HG02610 (cell line): ENCODE results near the gene MMP2.

Experiments
- ATAC-seq: cut with Tn5 transposase; IDR thresholded peaks from one replicate; pipeline ENCODE4 v1.9.1; 2021; ENCODE audit warnings: mild to moderate bottlenecking, moderate library complexity; ENCODE audit not compliant: unreplicated experiment

Gene MMP2

DNA sequence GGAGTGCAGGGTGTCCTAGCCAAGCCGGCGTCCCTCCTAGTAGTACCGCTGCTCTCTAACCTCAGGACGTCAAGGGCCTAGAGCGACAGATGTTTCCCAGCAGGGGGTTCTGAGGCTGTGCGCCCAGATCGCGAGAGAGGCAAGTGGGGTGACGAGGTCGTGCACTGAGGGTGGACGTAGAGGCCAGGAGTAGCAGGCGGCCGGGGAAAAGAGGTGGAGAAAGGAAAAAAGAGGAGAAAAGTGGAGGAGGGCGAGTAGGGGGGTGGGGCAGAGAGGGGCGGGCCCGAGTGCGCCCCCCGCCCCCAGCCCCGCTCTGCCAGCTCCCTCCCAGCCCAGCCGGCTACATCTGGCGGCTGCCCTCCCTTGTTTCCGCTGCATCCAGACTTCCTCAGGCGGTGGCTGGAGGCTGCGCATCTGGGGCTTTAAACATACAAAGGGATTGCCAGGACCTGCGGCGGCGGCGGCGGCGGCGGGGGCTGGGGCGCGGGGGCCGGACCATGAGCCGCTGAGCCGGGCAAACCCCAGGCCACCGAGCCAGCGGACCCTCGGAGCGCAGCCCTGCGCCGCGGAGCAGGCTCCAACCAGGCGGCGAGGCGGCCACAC lies at the start of gene MMP2:
MMP2 (plus strand) TSS at position 372 of the 603 bp plus-strand sequence. CDS start 282 bp downstream, outside the sequence.
- ATAC-seq, result no peak

- ATAC-seq, result no peak
Observed at GRCh38 chr16:55433030-55433429, 46.0 kb upstream of the MMP2 start.

- ATAC-seq, result no peak
Observed at GRCh38 chr16:55433535-55433934, 45.5 kb upstream of the MMP2 start.

GRCh38 chr16:55434000-55434399 lies 45.0 kb upstream of the MMP2 start:
- no peak for ATAC-seq

- ATAC-seq, result no peak
Observed at GRCh38 chr16:55435387-55435786, 43.6 kb upstream of the MMP2 start.

- ATAC-seq, result no peak
Observed at GRCh38 chr16:55436587-55436986, 42.4 kb upstream of the MMP2 start.

DNA sequence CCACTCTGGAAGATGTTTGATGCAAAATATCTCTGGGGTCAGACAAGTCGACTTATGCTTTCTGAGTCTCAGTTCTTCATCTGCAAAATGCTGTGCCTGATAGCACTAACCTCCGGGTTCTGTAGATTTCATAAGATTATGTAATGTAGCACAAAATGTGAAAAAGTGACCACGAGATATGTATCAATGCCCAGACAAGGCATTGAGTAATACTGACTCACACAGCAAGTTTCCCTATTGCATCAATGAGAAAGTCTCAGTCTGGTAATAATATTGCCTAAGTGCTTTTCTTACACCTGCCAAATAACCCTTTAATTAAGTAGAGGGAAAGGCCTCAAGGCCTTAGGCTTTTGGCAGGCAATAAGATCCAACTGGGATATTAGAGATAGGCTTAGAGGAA lies 41.4 kb upstream of the MMP2 start:
- ATAC-seq, result no peak

GRCh38 chr16:55438281-55438680 lies 40.7 kb upstream of the MMP2 start:
- ATAC-seq, result no peak

- no peak for ATAC-seq
Observed at GRCh38 chr16:55439101-55439690, 39.8 kb upstream of the MMP2 start.

GRCh38 chr16:55443434-55444346 lies 35.3 kb upstream of the MMP2 start:
- ATAC-seq, result no peak

GRCh38 chr16:55444754-55445485 lies 34.1 kb upstream of the MMP2 start:
- no peak for ATAC-seq

DNA sequence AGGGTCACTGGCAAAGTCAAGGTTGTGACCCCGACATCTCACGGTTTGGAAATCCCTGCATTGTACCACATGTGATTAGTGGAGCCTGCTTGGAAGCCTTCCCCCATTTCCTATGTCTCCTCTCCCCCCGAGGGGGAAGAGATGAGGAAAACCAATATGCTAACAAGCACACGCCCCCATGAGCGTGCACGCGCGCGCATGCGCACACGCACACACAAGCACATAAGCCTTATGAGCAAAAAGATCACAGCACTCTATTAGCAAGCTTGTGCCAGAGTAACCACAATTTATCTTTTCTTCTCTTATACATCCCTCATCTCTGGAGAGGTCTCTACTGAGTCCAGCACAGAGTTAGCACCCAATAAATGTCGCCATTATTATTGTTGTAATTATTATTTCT lies 31.8 kb upstream of the MMP2 start:
- ATAC-seq, result no peak

DNA sequence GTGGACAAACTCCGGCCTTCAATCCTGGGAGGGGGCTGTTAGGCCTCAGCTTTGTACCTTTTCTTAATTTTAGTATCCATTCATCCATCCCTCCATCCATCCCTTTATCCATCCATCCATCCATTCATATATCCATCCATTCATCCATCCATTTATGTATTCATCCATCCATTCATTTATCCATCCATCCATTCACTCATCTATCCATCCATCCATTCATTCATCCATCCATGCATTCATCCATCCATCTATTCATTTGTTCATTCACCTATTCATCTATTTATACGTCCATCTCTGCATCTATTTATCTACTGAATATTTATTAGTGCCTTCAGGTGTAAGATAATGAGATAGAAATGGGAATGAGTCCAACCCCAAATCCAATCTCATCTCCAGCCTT lies 26.0 kb upstream of the MMP2 start:
- no peak for ATAC-seq

GRCh38 chr16:55453909-55454308 lies 25.1 kb upstream of the MMP2 start:
- no peak for ATAC-seq

DNA sequence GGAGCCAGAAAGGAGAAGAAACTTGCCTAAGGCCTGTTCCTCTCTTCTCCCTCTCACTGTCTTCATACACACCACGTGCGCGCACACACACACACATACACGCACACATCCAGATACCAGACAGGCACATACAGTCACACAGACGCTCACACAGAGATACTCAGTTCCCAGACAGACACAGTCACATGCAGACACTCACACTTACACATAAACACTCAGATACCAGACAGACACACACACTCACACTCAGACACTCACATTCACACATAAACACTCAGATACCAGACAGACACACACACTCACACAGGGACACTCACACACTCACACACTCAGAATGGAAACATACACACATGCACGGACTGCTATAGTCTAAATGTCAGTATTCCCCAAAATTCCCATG lies 24.1 kb upstream of the MMP2 start:
- no peak for ATAC-seq

DNA sequence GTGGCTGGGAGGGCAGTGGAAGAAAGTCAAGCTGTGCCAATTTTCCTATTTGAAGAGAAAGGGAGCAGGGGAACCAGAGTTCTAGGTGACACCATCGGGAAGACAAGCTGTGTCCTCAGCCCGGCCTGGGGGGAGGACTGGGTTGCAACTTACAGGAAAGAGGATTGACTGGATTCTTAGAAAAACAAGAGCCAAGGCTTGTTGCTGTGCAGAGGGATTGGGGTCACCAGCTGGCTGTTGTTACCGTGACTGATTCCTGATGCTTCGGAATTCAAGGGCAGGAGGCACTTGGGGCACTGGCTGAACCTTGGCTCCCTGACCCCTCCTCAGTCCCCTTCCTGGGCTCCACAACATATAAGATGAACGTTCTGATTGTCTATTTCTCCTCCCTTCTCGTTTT lies 16.8 kb upstream of the MMP2 start:
- ATAC-seq, result no peak

DNA sequence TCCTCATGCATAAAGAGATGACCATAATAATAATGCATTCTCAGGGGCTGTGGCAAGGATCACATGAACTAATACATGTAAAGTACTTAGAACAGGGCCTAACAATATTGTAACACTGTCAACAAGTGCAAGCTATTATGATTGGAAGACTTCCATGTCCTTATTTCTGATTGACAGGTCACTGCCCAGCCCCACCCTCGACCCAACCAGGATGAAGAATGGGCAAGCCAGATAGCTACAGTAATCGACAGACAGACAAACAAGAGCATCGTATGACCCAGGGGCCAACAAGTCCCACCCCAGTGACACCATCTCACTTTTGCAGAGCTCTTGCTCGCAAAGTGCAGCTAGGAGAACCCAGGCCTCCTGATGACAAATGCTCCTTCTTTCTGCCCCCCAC lies 14.6 kb upstream of the MMP2 start:
- ATAC-seq, result no peak

GRCh38 chr16:55465077-55465896 lies 13.7 kb upstream of the MMP2 start:
- peak; percentile 88 for ATAC-seq

DNA sequence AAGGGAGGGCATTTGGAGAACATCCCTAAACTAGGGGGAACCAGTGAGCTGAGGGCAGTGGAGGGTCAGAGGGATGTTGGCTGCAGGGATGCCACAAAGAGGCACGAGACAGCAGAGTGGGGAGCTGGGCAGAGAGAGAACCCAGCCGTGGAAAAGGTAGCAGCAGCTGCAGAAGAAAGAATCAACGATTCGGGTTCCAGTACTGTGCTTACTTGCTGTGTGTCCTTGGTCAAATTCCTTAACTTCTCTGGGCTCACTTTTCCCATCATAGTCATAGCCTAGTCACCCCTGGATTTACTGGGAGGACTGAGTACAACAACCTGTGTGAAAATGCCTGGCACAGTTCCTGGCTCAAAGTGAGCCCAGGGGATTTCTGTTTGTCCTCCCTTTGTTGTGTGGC lies 12.8 kb upstream of the MMP2 start:
- ATAC-seq, result no peak

- no peak for ATAC-seq
Observed at GRCh38 chr16:55467898-55468297, 11.1 kb upstream of the MMP2 start.
